Stimulated activated CD4-positive, alpha-beta T cell treated with anti-CD3 and anti-CD28 coated beads, Interleukin-1b, Interleukin-23, amount 100 ng/mL, for 24 hours (primary cell): ENCODE data around the gene NXT1.

Experiments used
- DNase-seq, 4 experiments: peaks; one replicate each; pipeline ENCODE4 v3.0.0-alpha.2; 2020; ENCODE audit warnings: low read depth in 4 of 4, low spot score in 1 of 4

NXT1 gene

GRCh38 chr20:23358923-23359593, 8.5 kb downstream of the NXT1 start:
- no peak for DNase-seq

DNA sequence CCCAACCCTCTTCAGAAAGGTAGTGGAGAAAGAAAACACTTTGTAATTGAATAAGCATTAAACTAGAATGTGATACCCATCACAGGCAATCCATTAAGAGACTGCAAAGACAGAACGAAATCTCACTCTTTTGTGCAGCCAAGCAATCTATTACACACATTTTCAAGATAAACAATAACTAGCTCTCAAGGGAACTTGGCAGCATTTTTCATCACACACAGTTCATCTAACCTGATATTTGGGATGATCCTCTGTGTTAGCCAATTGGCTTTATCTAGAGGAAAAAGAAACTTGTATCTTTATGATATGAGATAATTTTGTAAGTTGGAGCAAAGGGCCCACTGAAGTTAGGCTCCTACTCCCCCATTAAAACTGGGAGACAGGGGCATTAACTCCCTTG, 9.9 kb downstream of the NXT1 start:
- DNase-seq = no peak

DNA sequence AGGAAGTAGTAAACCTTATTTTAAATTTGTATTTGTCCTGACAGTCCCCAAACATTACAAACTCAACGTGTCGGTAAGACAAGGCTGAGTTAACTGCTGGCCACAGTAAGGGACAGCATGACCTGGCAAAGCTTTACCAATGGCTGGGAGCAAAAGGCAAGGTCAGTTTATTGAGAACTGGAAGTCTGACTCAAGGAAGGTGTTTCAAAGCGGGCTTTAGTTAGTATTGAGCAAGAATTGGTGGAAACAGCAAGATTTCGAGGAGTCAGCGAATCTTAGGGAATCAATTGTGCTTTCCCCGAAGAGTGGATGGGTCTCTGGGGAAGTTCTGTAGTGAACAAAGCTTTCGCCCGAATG, 10.5 kb downstream of the NXT1 start:
- DNase-seq = no peak

DNA sequence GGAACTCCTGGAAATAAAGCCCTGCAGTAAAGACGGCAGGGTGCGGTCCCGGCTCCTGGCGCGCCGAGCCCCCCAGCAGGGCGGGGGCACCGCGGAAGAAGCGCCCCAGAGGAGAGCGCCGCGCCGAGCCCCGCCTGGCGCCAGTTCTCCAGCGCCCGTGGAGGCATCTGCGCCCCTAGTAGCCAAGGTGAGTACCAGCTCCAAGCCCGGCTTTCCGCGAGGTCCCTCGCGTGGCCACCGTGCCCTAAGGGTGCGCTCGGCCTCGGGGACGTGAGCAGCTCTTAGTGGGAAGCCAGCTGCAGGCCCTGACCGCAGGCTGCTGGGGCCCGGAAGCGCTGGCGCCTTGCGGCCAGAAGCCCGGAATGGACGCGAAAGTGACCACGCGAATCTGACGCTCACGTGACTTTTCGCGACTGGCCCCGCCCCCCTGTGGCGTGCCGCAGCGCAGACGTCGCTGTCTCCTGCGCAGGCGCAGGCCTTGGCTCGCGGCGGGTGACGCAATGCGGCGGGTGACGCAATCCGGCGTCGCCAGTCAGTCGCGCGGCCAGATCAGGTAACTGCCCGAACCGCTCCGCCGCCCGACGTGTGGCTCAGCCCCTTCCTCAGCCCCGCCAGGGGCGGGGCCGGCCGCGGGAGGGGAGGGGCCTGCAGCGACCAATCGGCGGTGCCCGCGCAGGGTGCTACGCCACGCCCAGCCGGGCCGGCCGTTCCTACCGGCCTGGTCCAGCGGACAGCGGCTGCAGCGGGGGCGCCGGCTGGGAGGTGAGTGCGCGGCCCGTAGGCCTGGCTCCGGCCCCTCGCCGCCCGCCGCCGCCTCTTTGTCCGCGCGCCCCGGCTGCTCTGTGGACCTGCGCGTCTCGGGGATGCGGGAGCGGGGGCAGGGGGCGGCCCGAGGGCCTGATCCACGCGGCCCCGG, 11.1 kb downstream of the NXT1 start, which contains the start of gene GZF1:
Gene GZF1, plus strand, starts transcription at position 707 of the 916 bp plus-strand sequence. CDS start 2,202 bp downstream, outside the sequence.
- DNase-seq = peak; percentile 91 to 97 (median 96)

- DNase-seq = no peak
These were observed 12.0 kb downstream of the NXT1 start for GRCh38 chr20:23362392-23363256.

GRCh38 chr20:23363257-23363649, 12.7 kb downstream of the NXT1 start:
- DNase-seq = no peak

GRCh38 chr20:23365390-23366165, 15.0 kb downstream of the NXT1 start:
- DNase-seq = no peak

GRCh38 chr20:23366384-23366783, 15.8 kb downstream of the NXT1 start:
- no peak for DNase-seq

- DNase-seq = no peak
These were observed 17.2 kb downstream of the NXT1 start for GRCh38 chr20:23367770-23368169.

- DNase-seq = no peak
These were observed 17.9 kb downstream of the NXT1 start for GRCh38 chr20:23368316-23369071.

- no peak for DNase-seq
These were observed 18.7 kb downstream of the NXT1 start for GRCh38 chr20:23369072-23369823.

- no peak for DNase-seq
These were observed 19.7 kb downstream of the NXT1 start for GRCh38 chr20:23370274-23370673.

DNA sequence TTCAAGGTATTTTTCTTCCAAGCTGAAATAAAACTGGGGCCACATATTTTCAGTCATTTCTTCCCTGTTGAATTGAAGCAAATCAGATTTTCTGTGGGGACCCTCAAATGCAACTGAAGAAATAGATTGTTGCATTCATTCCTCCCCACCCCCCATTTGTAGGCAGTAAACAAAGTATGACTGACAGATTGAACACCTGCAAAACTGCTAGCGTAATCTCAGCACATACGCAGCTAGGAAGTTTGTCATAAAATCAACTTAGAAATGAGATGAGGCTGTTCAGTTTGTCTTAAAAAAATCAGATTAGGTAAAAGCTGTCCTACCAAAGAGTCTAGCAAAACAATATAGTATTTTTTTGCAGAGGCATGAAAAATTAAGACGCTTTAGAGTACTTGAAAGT, 20.3 kb downstream of the NXT1 start:
- DNase-seq = no peak

DNA sequence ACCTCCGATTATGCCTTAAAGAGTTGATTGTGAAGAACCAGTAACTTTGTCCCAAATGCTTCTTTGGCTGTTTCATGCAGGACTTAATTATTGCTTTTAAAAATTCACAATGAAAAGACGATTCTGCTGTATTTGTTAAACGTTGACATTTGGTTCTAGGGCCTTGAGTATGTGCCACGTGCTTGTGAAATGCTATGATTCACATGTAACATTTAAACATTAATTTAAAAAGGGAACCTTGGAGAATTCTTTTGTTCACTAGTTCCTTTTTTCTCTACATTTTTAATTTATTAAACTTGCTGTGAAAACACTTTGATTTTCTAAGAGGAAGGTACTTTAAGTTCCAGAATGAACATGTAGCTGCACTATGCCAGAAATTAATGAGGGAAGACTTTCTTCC, 20.9 kb downstream of the NXT1 start:
- DNase-seq = no peak

GRCh38 chr20:23374441-23374840, 23.9 kb downstream of the NXT1 start:
- DNase-seq = no peak

DNA sequence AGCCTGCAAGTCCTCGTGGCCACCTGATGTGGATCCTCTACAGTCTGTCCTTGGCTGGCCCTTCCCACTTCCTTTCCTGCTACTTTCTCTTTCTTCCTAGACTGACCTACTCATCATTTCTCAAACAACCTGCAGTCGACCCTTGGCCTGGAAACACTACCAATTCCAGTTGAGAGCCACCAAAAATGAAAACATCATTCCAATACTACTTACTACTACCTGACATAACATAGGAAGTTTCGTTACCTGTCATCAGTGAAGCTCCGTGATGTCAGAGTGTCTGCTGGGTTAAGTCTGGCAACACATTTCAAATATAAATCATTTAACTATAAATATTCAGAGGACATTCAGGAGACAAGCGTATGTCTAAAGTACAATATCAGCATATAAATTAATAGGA, 25.2 kb downstream of the NXT1 start:
- no peak for DNase-seq

DNA sequence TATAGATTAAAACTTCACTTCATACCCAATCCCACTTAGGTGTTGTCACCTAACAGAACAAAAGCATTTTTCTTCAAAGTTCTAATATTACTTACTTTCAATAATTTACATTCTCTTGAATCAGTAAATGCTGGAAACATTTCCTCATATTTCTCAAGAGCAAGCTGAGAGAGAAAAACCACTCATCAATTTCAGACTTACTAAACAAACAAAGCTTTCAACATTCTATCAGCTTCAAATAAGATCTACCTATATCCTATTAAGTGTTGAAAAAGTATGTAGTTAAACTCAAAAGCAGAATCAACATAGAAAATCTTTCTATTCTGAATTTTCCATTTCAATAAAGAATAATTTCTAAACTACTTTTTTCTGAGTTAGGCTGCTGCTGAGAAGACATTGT, 29.2 kb downstream of the NXT1 start:
- DNase-seq = no peak

- no peak for DNase-seq
These were observed 31.3 kb downstream of the NXT1 start for GRCh38 chr20:23381876-23382275.
